Brain microvascular endothelial cell (primary cell): ENCODE data around the gene ARL4C.

ENCODE experiments used
- DNase-seq: peaks from one replicate; pipeline ENCODE4 v3.0.0-alpha.2; 2020
- H3K27ac ChIP-seq: fragments of 250-450 bp; sonication (Bioruptor Pico); 2 replicates; pipeline ENCODE4 v1.5.1; 2020; ENCODE audit warnings: mild to moderate bottlenecking, moderate library complexity
- H3K27me3 ChIP-seq: fragments of 250-450 bp; sonication (Bioruptor Pico); replicated peaks from 2 replicates; pipeline ENCODE4 v1.5.1; 2020; ENCODE audit warnings: mild to moderate bottlenecking
- H3K36me3 ChIP-seq: fragments of 250-450 bp; sonication (Bioruptor Pico); replicated peaks from 2 replicates; pipeline ENCODE4 v1.5.1; 2020; ENCODE audit warnings: mild to moderate bottlenecking
- H3K4me3 ChIP-seq: 2 replicates; pipeline ENCODE4 v1.5.1; 2011; ENCODE audit warnings: low read depth, mild to moderate bottlenecking, control low read depth, low read length, moderate library complexity
- in situ Hi-C: cut with HindIII; loops from 2 replicates; pipeline ENCODE4 v1.10.0; 2017; ENCODE audit warnings: low sequenced_read_pairs, low pct_ligation_motif_present
- TF ChIP-seq, protein P1 (sequence below): IDR thresholded peaks from 2 replicates; pipeline ENCODE4 v1.5.1; 2011; ENCODE audit warnings: low read depth, mild to moderate bottlenecking, moderate library complexity, low read length, control low read depth, inconsistent platforms; ENCODE audit errors: missing control alignments

Gene ARL4C

DNA sequence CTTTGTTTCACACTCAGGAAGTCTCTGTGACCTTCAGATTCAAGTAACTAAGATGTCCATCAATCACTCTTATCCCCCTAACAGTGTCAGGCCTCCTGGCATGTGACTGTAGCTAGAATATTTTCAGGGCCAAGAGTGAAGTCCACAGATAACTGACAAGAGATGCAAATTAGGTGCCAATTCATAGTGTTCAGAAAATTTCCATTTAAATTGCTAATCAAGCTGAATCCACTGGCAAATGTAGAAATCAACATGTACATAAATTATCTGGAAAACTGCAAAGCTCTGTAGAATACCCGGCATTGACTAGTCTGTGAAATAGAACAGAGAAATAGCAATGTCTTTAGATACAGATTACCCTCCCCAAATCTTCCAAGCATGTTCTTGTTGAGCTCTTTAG, 38.6 kb upstream of the ARL4C start:
- H3K27me3 ChIP-seq = no peaks in the 10 kb centered on the region
- in situ Hi-C loops = no loop called here
- TF ChIP-seq, protein P1, sequence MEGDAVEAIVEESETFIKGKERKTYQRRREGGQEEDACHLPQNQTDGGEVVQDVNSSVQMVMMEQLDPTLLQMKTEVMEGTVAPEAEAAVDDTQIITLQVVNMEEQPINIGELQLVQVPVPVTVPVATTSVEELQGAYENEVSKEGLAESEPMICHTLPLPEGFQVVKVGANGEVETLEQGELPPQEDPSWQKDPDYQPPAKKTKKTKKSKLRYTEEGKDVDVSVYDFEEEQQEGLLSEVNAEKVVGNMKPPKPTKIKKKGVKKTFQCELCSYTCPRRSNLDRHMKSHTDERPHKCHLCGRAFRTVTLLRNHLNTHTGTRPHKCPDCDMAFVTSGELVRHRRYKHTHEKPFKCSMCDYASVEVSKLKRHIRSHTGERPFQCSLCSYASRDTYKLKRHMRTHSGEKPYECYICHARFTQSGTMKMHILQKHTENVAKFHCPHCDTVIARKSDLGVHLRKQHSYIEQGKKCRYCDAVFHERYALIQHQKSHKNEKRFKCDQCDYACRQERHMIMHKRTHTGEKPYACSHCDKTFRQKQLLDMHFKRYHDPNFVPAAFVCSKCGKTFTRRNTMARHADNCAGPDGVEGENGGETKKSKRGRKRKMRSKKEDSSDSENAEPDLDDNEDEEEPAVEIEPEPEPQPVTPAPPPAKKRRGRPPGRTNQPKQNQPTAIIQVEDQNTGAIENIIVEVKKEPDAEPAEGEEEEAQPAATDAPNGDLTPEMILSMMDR = no peak

DNA sequence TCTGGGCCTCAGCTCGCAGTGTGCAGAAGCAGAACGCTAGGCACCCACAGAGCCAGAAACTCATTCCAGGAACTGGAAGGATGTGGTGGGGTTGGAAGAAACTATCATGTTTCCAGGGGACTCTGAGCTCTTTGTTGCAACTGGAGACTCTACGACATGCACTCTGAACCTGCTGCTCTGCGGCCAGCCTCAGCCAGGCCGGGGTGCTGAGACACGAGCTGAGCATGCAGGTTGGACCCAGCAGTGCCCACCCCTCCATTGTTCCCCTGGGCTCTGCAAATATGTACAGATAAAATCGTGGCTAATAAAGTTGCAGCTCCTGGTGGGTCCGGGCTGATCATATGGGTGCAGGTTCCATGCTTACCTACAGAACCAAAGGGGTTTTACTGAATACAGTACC, 37.6 kb upstream of the ARL4C start:
- TF ChIP-seq, protein P1 = no peak
- in situ Hi-C loops = no loop called here
- H3K27me3 ChIP-seq = no peaks in the 10 kb centered on the region

More for the DNA sequence above, 38.6 kb upstream of the ARL4C start:
- no peak overlapping the region for H3K27ac ChIP-seq
- H3K36me3 ChIP-seq = no peaks in the 10 kb centered on the region
- no peak for DNase-seq
- no peak overlapping the region for H3K4me3 ChIP-seq

DNA sequence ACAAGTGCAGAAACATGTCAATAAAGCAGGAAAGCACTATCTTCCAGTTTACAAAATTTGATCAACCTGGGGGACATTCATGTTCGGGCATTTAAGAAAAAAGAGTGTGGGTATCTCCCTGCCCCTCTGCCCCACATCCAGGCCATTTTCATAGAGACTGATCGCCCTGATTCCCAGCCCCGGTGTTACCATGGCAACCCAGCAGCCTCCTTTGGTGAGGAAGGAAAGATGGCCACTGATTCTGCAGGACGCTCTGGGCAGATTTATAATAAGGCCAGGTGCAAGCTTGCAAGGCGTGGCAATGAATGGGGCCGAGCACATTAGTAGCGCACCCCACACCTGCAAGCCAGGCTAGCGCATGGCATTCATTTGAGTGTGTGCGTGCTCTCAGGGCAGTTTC, 36.7 kb upstream of the ARL4C start:
- no peaks in the 10 kb centered on the region for H3K27me3 ChIP-seq
- in situ Hi-C loops = no loop called here
- no peaks in the 10 kb centered on the region for H3K36me3 ChIP-seq
- no peak overlapping the region for H3K27ac ChIP-seq
- DNase-seq = no peak
- TF ChIP-seq, protein P1 = no peak
- no peak overlapping the region for H3K4me3 ChIP-seq

More for the DNA sequence above, 37.6 kb upstream of the ARL4C start:
- Histone ChIP-seq H3K36me3 (no peaks in the 10 kb centered on the region), H3K27ac (no peak overlapping the region), H3K4me3 (no peak overlapping the region)
- no peak for DNase-seq

DNA sequence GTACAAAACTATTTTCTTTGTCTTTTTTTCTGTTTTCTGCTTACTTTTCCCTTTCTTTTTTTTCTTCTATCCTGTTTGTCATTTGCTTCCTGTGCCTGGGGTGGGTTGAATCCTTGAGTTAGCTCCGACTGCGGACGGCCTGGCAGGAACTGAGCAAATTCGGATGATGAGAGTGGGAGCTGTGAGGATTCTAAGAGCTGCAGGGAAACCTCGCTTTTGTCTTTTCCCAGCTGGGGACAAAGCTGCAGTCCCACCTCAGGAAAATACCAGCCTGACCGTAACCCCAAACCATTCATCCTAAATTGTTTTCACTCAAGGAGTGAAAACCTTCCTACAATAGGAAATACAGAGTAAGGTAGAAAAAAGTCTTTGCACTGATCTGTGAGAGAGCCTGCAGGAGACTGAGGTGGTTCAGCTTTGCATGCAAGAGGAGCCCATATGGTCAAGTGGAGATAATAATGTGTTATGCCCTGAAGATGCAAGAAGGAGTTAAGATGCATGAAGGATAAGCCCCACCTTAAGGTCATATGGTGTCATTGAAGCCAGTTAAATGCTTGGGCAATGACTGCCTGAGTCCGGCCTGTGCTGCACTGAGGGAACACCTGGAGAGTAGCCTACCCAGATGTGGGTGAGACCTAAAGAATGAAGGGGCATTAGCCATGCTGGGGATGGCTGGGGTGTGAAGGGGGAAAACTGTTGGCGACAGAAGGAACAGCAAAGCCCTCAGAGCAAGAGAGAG, 31.7 kb upstream of the ARL4C start:
- TF ChIP-seq, protein P1 = no peak
- Histone ChIP-seq H3K36me3 (no peaks in the 10 kb centered on the region), H3K4me3 (no peak overlapping the region), H3K27me3 (no peaks in the 10 kb centered on the region), H3K27ac (no peak overlapping the region)
- in situ Hi-C loops = no loop called here
- DNase-seq = no peak

DNA sequence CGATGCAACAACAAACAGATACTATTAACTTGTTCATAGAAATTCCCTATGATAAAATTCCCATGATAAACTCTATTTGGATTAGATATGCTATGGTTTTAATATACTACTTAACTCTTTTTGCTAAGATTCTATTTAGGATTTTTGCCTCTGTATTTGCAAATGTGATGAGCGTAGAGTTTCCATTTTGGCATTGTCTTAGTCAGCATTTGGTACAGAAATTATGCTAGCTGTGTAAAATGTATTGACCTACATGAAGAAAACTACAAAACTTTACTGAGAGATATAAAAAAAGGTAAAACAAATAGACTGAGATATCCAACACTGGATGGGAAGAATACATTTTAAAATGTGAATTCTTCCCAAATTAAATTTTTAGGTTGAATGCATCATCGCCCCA, 29.8 kb upstream of the ARL4C start:
- Histone ChIP-seq H3K27me3 (no peaks in the 10 kb centered on the region), H3K27ac (no peak overlapping the region), H3K36me3 (no peaks in the 10 kb centered on the region), H3K4me3 (no peak overlapping the region)
- TF ChIP-seq, protein P1 = no peak
- in situ Hi-C loops = no loop called here
- no peak for DNase-seq

DNA sequence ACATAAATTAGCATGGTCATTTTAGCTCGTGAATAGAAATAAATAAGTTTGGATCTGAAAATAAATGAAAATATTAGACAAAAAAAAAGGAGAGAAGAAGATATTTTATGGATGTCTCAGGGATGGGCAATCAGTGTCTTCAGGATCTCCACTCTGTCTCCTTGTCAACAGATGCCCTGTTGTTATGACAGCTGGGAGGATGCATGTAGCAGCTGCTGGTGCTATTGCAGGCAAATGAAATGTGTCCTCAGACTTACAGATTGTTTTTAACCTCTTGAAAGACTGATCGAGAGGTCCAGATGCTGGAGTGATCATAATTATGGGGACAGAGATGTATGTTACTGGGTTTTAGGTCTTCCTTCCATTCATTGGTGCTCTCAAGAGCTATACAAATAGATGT, 24.7 kb upstream of the ARL4C start:
- in situ Hi-C loops = loop anchor here (25.0 kb wide), 1 partner anchor 384 kb away; no protein-coding TSS in a partner anchor

More for the DNA sequence above, 24.7 kb upstream of the ARL4C start:
- no peaks in the 10 kb centered on the region for H3K36me3 ChIP-seq
- no peak for DNase-seq
- TF ChIP-seq, protein P1 = no peak
- no peak overlapping the region for H3K4me3 ChIP-seq
- no peak overlapping the region for H3K27ac ChIP-seq
- H3K27me3 ChIP-seq = no peaks in the 10 kb centered on the region
